Keratinocyte (primary cell): ENCODE results near the gene PKN2. TPM values are rescaled to one million over a fixed set of nuclear protein-coding genes. Genes with fewer than 3 reads are reported as not detected.

Source experiments
- DNase-seq: peaks from one replicate; pipeline ENCODE4 v3.0.0-alpha.2; 2011; ENCODE audit warnings: low read depth, missing footprints, low spot score
- FAIRE-seq: peaks from 2 replicates; lab custom pipeline; 2011; peaks lifted over from hg19 to GRCh38; lab: Jason Lieb, UNC
- H2AFZ ChIP-seq: 2 replicates; pipeline ENCODE4 v1.6.0; 2012; ENCODE audit warnings: low read length, control low read depth, inconsistent platforms; ENCODE audit not compliant: control insufficient read depth
- H3K27ac ChIP-seq: 2 replicates; pipeline ENCODE4 v1.5.1; 2011; ENCODE audit warnings: low read length; ENCODE audit not compliant: control insufficient read depth, insufficient read depth
- H3K27me3 ChIP-seq: 3 replicates; pipeline ENCODE4 v1.6.0; 2011; ENCODE audit warnings: low read length; ENCODE audit not compliant: control insufficient read depth, insufficient read depth; ENCODE audit errors: extremely low read depth
- H3K36me3 ChIP-seq, 2 experiments: 2 replicates in 1 of 2; 3 replicates in 1 of 2; pipeline ENCODE4 v1.5.1; 2011; ENCODE audit warnings: low read length in 2 of 2, mild to moderate bottlenecking in 1 of 2; ENCODE audit not compliant: control insufficient read depth in 2 of 2, insufficient read depth in 2 of 2; ENCODE audit errors: extremely low read depth in 1 of 2
- H3K4me1 ChIP-seq: 3 replicates; pipeline ENCODE4 v1.5.1; 2011; ENCODE audit warnings: low read length; ENCODE audit not compliant: control insufficient read depth, insufficient read depth; ENCODE audit errors: extremely low read depth
- H3K4me2 ChIP-seq: 3 replicates; pipeline ENCODE4 v1.6.0; 2011; ENCODE audit warnings: low read depth, low read length; ENCODE audit not compliant: control insufficient read depth, insufficient read depth; ENCODE audit errors: extremely low read depth
- H3K4me3 ChIP-seq, 3 experiments: fragments of 200-600 bp in 1 of 3; sonication (generic) in 1 of 3; 2 replicates in 2 of 3; 3 replicates in 1 of 3; pipeline ENCODE4 v1.5.1; 2011 to 2016; ENCODE audit warnings: low read length in 3 of 3, mild to moderate bottlenecking in 3 of 3, control low read depth in 2 of 3, inconsistent platforms in 1 of 3, low read depth in 1 of 3, mixed read lengths in 1 of 3, mixed run types in 1 of 3, moderate library complexity in 1 of 3; ENCODE audit not compliant: control insufficient read depth in 2 of 3, insufficient read depth in 2 of 3; ENCODE audit errors: extremely low read depth in 1 of 3
- H3K79me2 ChIP-seq: 2 replicates; pipeline ENCODE4 v1.6.0; 2012; ENCODE audit warnings: low read length; ENCODE audit not compliant: control insufficient read depth, insufficient read depth
- H3K9ac ChIP-seq: 3 replicates; pipeline ENCODE4 v1.6.0; 2011; ENCODE audit warnings: low read length; ENCODE audit not compliant: control insufficient read depth, insufficient read depth; ENCODE audit errors: extremely low read depth
- H3K9me1 ChIP-seq: 3 replicates; pipeline ENCODE4 v1.6.0; 2011; ENCODE audit warnings: low read length; ENCODE audit not compliant: control insufficient read depth, insufficient read depth; ENCODE audit errors: extremely low read depth
- H3K9me3 ChIP-seq: 2 replicates; pipeline ENCODE4 v1.5.1; 2012; ENCODE audit warnings: low read depth, low read length; ENCODE audit not compliant: control insufficient read depth
- H4K20me1 ChIP-seq: 3 replicates; pipeline ENCODE4 v1.6.0; 2011; ENCODE audit warnings: low read length; ENCODE audit not compliant: control insufficient read depth, insufficient read depth; ENCODE audit errors: extremely low read depth
- CTCF ChIP-seq, 3 experiments: IDR thresholded peaks in 1 of 3; conservative IDR thresholded peaks in 1 of 3; optimal IDR thresholded peaks in 1 of 3; 2 replicates in 2 of 3; 3 replicates in 1 of 3; pipeline versions ENCODE3 to v1.5.1; 2011; ENCODE audit warnings: low read length in 3 of 3, mild to moderate bottlenecking in 3 of 3, moderate library complexity in 2 of 3, control low read depth in 1 of 3, inconsistent platforms in 1 of 3; ENCODE audit not compliant: insufficient read depth in 2 of 3; ENCODE audit errors: extremely low read depth in 1 of 3
- EZH2 ChIP-seq: IDR thresholded peaks from one replicate; pipeline ENCODE4 v1.6.1; 2012; ENCODE audit warnings: inconsistent platforms, mild to moderate bottlenecking, low read length, moderate library complexity
- dilution Hi-C: fragments of 300-500 bp; cut with MboI; formaldehyde crosslinking; loops from one replicate; pipeline ENCODE4 v1.7.0; 2020; ENCODE audit warnings: low sequenced_read_pairs; ENCODE audit not compliant: extremely low pct_ligation_motif_present
- polyA plus RNA-seq, 5 experiments: library from polyadenylated mRNA; depleted of rRNA in 3 of 5; stranded (reverse) in 3 of 5; stranded (forward) in 1 of 5; unstranded in 1 of 5; fragments of >200 nt; gene quantifications; 1 replicate in 1 of 5; 2 replicates in 3 of 5; 3 replicates in 1 of 5; pipeline versions ENCODE4 v1.2.1 to v1.2.3, GENCODE V29; 2011 to 2012; ENCODE audit warnings: missing spikeins in 2 of 5, low read depth in 1 of 5, low replicate concordance in 1 of 5

The PKN2 gene
- polyA plus RNA-seq, 1 donor (not counting 4 experiments of a cell fraction or from before 2014, with no cell fraction given): 30.8 TPM

- DNase-seq (no peak), FAIRE-seq (peak; percentile 26)
- dilution Hi-C loops: no loop called here
- Histone ChIP-seq H3K4me2 (no peak overlapping the region), H3K9ac (no peak overlapping the region), H3K79me2 (no peaks in the 10 kb centered on the region), H3K9me3 (no peaks in the 10 kb centered on the region), H3K9me1 (no peaks in the 10 kb centered on the region), H3K4me1 (peaks cover 6% of the 10 kb centered on the region), H2AFZ (peak overlapping the region; percentile 50), H3K27ac (no peak overlapping the region), H3K4me3 (no peak overlapping the region), H4K20me1 (no peaks in the 10 kb centered on the region), H3K27me3 (no peaks in the 10 kb centered on the region), H3K36me3 (no peaks in the 10 kb centered on the region)
- no peak for TF ChIP-seq CTCF (optimal IDR thresholded peaks at IDR 0.05 in 1 of 3, IDR thresholded peaks at IDR 0.05 in 1 of 3, conservative IDR thresholded peaks at IDR 0.05 in 1 of 3; ENCODE audit: extremely low read depth in 1 of 3, insufficient read depth in 2 of 3, low read length in 3 of 3)
- TF ChIP-seq EZH2: no peak
These were observed 25.7 kb upstream of the PKN2 start for GRCh38 chr1:88658419-88658818.

- Histone ChIP-seq H3K4me2 (no peak overlapping the region), H3K4me3 (no peak overlapping the region), H3K9me1 (no peaks in the 10 kb centered on the region), H3K79me2 (no peaks in the 10 kb centered on the region), H3K9me3 (no peaks in the 10 kb centered on the region), H4K20me1 (no peaks in the 10 kb centered on the region), H3K27me3 (no peaks in the 10 kb centered on the region), H3K36me3 (no peaks in the 10 kb centered on the region), H3K27ac (no peak overlapping the region), H3K9ac (no peak overlapping the region), H2AFZ (no peak overlapping the region), H3K4me1 (peaks cover 6% of the 10 kb centered on the region)
- FAIRE-seq (no peak), DNase-seq (no peak)
- dilution Hi-C loops: no loop called here
- TF ChIP-seq EZH2: no peak
- TF ChIP-seq CTCF (optimal IDR thresholded peaks at IDR 0.05 in 1 of 3, IDR thresholded peaks at IDR 0.05 in 1 of 3, conservative IDR thresholded peaks at IDR 0.05 in 1 of 3; ENCODE audit: extremely low read depth in 1 of 3, insufficient read depth in 2 of 3, low read length in 3 of 3): no peak
These were observed 24.5 kb upstream of the PKN2 start for GRCh38 chr1:88659552-88659951.
